ENCODE results near the gene DMRTB1.

Gene DMRTB1

DNA sequence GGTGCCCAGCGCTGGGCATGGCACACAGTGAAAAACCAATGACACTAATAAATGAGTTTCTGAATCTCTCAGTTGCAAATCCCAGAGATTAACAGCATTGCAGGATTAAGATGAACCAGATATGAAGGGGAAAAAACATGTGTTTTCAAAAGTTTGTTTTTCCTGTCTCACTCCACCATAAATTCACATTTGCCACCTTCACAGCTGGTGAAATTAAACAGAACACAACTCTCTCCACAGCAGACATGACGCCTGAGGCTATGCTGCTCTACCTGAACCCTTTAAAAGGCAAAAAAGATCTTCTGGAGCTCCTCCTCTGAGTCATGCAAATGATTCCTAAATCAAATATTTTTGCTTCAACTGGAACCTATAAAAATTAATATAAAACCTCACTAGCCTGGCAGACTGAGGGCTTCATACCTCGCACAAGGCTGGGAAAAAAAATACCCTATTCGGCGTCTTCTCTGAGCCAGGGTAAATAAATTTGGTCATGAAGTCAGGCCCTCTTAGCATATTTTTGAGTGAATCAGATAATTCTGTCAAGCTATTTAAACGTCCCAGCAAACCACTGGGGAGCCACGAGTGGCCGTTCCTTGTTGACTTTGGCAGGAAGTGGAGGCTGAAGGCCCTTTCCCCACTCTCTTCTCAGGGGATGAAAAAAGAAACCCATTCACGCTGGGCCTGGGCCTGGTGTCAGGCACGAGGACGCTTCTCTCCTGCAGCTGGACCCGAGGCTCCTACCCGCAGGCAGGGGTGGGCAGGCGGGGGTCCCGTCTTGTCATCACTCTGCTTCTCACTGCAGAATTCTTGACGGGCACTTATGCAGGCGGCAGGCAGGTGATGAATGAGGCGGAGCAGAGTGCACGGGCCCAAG, 53.0 kb downstream of the DMRTB1 start:
- H3K27ac ChIP-seq (ENCODE audit: low read length, poor library complexity, severe bottlenecking): peak overlapping the region; percentile 11
- H4K8ac ChIP-seq (ENCODE audit: low read length): no peak overlapping the region
- H4K91ac ChIP-seq (ENCODE audit: low read length): no peak overlapping the region
- no peak overlapping the region for H3K23ac ChIP-seq (ENCODE audit: low read length in 2 of 2)
- DNase-seq: no peak
- H3K4ac ChIP-seq (ENCODE audit: low read depth in 1 of 2, low read length in 2 of 2): no peak overlapping the region
- no peaks in the 10 kb centered on the region for H3K79me1 ChIP-seq (replicated peaks; ENCODE audit: low read length, poor library complexity, severe bottlenecking)
- no peak overlapping the region for H2BK15ac ChIP-seq (ENCODE audit: low read depth, poor library complexity, severe bottlenecking)
- no peak overlapping the region for H2AFZ ChIP-seq (ENCODE audit: low read depth, low read length)
- no peak overlapping the region for H2BK5ac ChIP-seq (ENCODE audit: low read depth, low read length, poor library complexity, severe bottlenecking)
- no peak overlapping the region for H3K4me2 ChIP-seq (ENCODE audit: low read length, poor library complexity, severe bottlenecking)
- H2BK120ac ChIP-seq (ENCODE audit: low read depth, low read length): no peak overlapping the region
- H3K36me3 ChIP-seq (ENCODE audit: control insufficient read depth in 1 of 2, insufficient read depth in 2 of 2, low read depth in 1 of 2, low read length in 2 of 2): peaks cover 0 to 51% of the 10 kb centered on the region in 2 experiments
- H3K27me3 ChIP-seq (ENCODE audit: control insufficient read depth in 1 of 2, insufficient read depth in 1 of 2, low read length in 2 of 2): peaks cover 0 to 13% of the 10 kb centered on the region in 2 experiments
- H3K9ac ChIP-seq (ENCODE audit: low read length): no peak overlapping the region
- no peak overlapping the region for H3K4me3 ChIP-seq (ENCODE audit: insufficient read depth in 1 of 2, low read depth in 1 of 2, low read length in 2 of 2)
- no peak overlapping the region for H2BK12ac ChIP-seq (ENCODE audit: low read length in 2 of 2)
- H3K18ac ChIP-seq (ENCODE audit: low read depth in 1 of 2, low read length in 2 of 2): no peak overlapping the region
- H3K4me1 ChIP-seq (ENCODE audit: control insufficient read depth, insufficient read depth, low read depth, low read length): peaks cover 35% of the 10 kb centered on the region
- no peaks in the 10 kb centered on the region for H3K9me3 ChIP-seq (ENCODE audit: control insufficient read depth, low read length)
- H2AK5ac ChIP-seq (ENCODE audit: low read length, severe bottlenecking): no peak overlapping the region
- H3K14ac ChIP-seq (ENCODE audit: low read length in 2 of 2): no peak overlapping the region
- 56% methylated on average over 19 of the region's 19 CpGs for WGBS

DNA sequence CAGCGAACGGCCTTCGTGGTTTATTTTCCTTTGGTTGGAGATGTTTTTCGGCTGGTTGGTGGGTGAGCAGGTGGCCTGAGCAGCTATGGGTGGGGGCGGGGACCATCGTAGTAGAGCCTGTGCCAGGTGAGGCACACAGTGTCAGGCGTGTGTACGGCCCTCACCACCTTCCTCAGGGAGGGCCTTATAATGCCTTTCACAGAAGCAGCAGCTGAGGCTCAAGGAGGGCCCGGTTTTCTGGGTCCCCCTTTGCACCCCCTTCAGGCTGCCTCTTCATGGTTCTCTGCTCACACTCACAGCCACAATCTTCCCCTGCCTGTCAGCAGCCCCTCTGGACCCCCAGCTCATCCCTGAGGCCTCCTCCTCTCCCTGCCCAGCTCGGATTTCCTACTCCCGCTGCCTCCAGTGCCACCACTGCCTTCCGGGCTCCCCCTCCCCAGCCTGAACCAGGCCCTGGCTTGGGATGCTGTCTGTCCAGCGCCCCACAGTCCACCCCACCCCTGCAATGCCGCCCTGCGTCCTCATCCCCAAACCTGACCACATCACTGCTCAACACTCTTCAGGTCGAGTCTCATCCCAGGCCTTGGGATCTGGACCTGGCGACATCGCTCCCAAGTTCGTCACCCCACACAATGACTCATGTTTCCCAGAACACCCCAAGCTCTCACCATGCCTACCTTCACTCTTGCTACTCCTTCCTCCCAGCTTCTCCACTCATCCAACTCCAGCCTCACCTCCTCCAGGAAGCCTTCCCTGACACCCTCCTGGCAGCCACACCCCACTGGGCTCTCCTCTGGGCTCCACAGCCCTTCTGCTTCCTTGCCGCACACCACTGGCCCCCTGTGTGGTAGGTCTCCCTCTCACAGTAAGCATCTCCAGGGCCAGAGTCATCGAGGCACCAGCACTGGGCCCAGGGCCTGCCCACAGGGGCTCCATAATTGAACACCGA, 53.9 kb downstream of the DMRTB1 start:
- H3K23ac ChIP-seq (ENCODE audit: low read length in 2 of 2): no peak overlapping the region
- H3K14ac ChIP-seq (ENCODE audit: low read length in 2 of 2): no peak overlapping the region
- H2BK12ac ChIP-seq (ENCODE audit: low read length in 2 of 2): no peak overlapping the region
- no peak overlapping the region for H2BK15ac ChIP-seq (ENCODE audit: low read depth, poor library complexity, severe bottlenecking)
- no peak overlapping the region for H3K18ac ChIP-seq (ENCODE audit: low read depth in 1 of 2, low read length in 2 of 2)
- H3K4me2 ChIP-seq (ENCODE audit: low read length, poor library complexity, severe bottlenecking): no peak overlapping the region
- no peak overlapping the region for H3K9ac ChIP-seq (ENCODE audit: low read length)
- H3K4ac ChIP-seq (ENCODE audit: low read depth in 1 of 2, low read length in 2 of 2): no peak overlapping the region
- H3K27me3 ChIP-seq (ENCODE audit: control insufficient read depth in 1 of 2, insufficient read depth in 1 of 2, low read length in 2 of 2): peaks cover 0 to 13% of the 10 kb centered on the region in 2 experiments
- no peaks in the 10 kb centered on the region for H3K79me1 ChIP-seq (replicated peaks; ENCODE audit: low read length, poor library complexity, severe bottlenecking)
- H2AK5ac ChIP-seq (ENCODE audit: low read length, severe bottlenecking): no peak overlapping the region
- no peak overlapping the region for H4K8ac ChIP-seq (ENCODE audit: low read length)
- H3K4me1 ChIP-seq (ENCODE audit: control insufficient read depth, insufficient read depth, low read depth, low read length): peaks cover 35% of the 10 kb centered on the region
- no peak for DNase-seq
- H4K91ac ChIP-seq (ENCODE audit: low read length): no peak overlapping the region
- no peak overlapping the region for H3K4me3 ChIP-seq (ENCODE audit: insufficient read depth in 1 of 2, low read depth in 1 of 2, low read length in 2 of 2)
- H3K9me3 ChIP-seq (ENCODE audit: control insufficient read depth, low read length): no peaks in the 10 kb centered on the region
- peaks cover 0 to 51% of the 10 kb centered on the region in 2 experiments for H3K36me3 ChIP-seq (ENCODE audit: control insufficient read depth in 1 of 2, insufficient read depth in 2 of 2, low read depth in 1 of 2, low read length in 2 of 2)
- H3K27ac ChIP-seq (ENCODE audit: low read length, poor library complexity, severe bottlenecking): peak overlapping the region; percentile 11
- no peak overlapping the region for H2AFZ ChIP-seq (ENCODE audit: low read depth, low read length)
- no peak overlapping the region for H2BK120ac ChIP-seq (ENCODE audit: low read depth, low read length)
- H2BK5ac ChIP-seq (ENCODE audit: low read depth, low read length, poor library complexity, severe bottlenecking): no peak overlapping the region
- WGBS: 91% methylated on average over 21 of the region's 22 CpGs

DNA sequence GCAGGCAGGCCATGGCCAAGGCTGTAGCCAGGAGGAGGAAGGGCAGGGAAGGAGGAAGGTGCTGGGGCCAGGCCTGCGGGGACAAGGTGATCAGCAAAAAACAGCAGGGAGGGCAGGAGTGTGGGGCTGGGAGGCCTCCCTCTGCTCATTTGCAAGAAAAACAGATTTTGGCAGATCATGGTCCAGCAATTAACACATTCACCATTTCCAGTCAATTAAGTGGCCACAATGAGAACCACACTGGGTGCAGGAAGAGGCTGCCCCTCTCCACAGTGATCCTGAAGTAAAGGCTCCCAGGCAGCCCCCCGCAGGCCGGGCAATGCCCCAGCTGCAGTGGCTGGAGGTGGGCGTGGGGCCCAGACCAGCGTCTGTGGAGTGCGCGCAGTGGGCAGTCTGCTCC, 54.6 kb downstream of the DMRTB1 start:
- Histone ChIP-seq H2AK5ac (ENCODE audit: low read length, severe bottlenecking) (no peak overlapping the region), H3K4me2 (ENCODE audit: low read length, poor library complexity, severe bottlenecking) (no peak overlapping the region), H2AFZ (ENCODE audit: low read depth, low read length) (no peak overlapping the region), H3K27ac (ENCODE audit: low read length, poor library complexity, severe bottlenecking) (no peak overlapping the region), H4K91ac (ENCODE audit: low read length) (no peak overlapping the region), H3K23ac (ENCODE audit: low read length in 2 of 2) (no peak overlapping the region), H4K8ac (ENCODE audit: low read length) (no peak overlapping the region), H3K14ac (ENCODE audit: low read length in 2 of 2) (no peak overlapping the region), H2BK5ac (ENCODE audit: low read depth, low read length, poor library complexity, severe bottlenecking) (no peak overlapping the region), H3K4me3 (ENCODE audit: insufficient read depth in 1 of 2, low read depth in 1 of 2, low read length in 2 of 2) (no peak overlapping the region), H3K27me3 (ENCODE audit: control insufficient read depth in 1 of 2, insufficient read depth in 1 of 2, low read length in 2 of 2) (peaks cover 0 to 18% of the 10 kb centered on the region in 2 experiments), H3K4ac (ENCODE audit: low read depth in 1 of 2, low read length in 2 of 2) (no peak overlapping the region), H3K79me1 (replicated peaks; ENCODE audit: low read length, poor library complexity, severe bottlenecking) (no peaks in the 10 kb centered on the region), H3K9me3 (ENCODE audit: control insufficient read depth, low read length) (no peaks in the 10 kb centered on the region), H2BK12ac (ENCODE audit: low read length in 2 of 2) (no peak overlapping the region), H3K36me3 (ENCODE audit: control insufficient read depth in 1 of 2, insufficient read depth in 2 of 2, low read depth in 1 of 2, low read length in 2 of 2) (peaks cover 0 to 56% of the 10 kb centered on the region in 2 experiments), H3K9ac (ENCODE audit: low read length) (no peak overlapping the region), H2BK15ac (ENCODE audit: low read depth, poor library complexity, severe bottlenecking) (no peak overlapping the region), H2BK120ac (ENCODE audit: low read depth, low read length) (no peak overlapping the region), H3K18ac (ENCODE audit: low read depth in 1 of 2, low read length in 2 of 2) (no peak overlapping the region), H3K4me1 (ENCODE audit: control insufficient read depth, insufficient read depth, low read depth, low read length) (peaks cover 33% of the 10 kb centered on the region)
- 92% methylated on average over 6 of the region's 7 CpGs for WGBS
- DNase-seq: no peak

DNA sequence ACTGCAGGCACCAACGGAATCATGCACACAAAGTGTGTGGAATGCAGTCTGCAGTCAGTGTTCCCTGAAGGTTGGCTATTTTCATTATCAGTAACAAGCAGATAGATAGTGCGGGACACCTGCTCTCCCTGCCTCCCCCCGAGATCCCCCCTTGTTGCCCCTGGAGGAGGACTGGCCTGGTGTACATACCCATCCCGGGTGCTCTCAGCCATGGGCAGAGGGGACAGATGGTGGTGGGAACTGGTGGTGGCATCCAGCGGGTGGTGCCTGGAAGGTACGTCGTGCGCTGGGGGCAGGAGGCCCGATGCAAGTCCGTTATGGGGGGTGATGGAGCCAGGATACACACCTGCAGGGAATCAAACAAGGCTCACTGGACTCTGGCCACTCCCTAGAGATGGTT, 55.2 kb downstream of the DMRTB1 start:
- DNase-seq: no peak
- WGBS: 91% methylated on average over 10 of the region's 10 CpGs
- Histone ChIP-seq H3K4me1 (ENCODE audit: control insufficient read depth, insufficient read depth, low read depth, low read length) (peaks cover 27% of the 10 kb centered on the region), H4K8ac (ENCODE audit: low read length) (no peak overlapping the region), H2BK15ac (ENCODE audit: low read depth, poor library complexity, severe bottlenecking) (no peak overlapping the region), H3K36me3 (ENCODE audit: control insufficient read depth in 1 of 2, insufficient read depth in 2 of 2, low read depth in 1 of 2, low read length in 2 of 2) (peaks cover 0 to 58% of the 10 kb centered on the region in 2 experiments), H3K14ac (ENCODE audit: low read length in 2 of 2) (no peak overlapping the region), H3K18ac (ENCODE audit: low read depth in 1 of 2, low read length in 2 of 2) (no peak overlapping the region), H2AK5ac (ENCODE audit: low read length, severe bottlenecking) (no peak overlapping the region), H3K9ac (ENCODE audit: low read length) (no peak overlapping the region), H3K9me3 (ENCODE audit: control insufficient read depth, low read length) (no peaks in the 10 kb centered on the region), H2BK5ac (ENCODE audit: low read depth, low read length, poor library complexity, severe bottlenecking) (no peak overlapping the region), H3K79me1 (replicated peaks; ENCODE audit: low read length, poor library complexity, severe bottlenecking) (no peaks in the 10 kb centered on the region), H3K4me2 (ENCODE audit: low read length, poor library complexity, severe bottlenecking) (no peak overlapping the region), H3K27ac (ENCODE audit: low read length, poor library complexity, severe bottlenecking) (no peak overlapping the region), H3K27me3 (ENCODE audit: control insufficient read depth in 1 of 2, insufficient read depth in 1 of 2, low read length in 2 of 2) (peaks cover 0 to 22% of the 10 kb centered on the region in 2 experiments), H2BK12ac (ENCODE audit: low read length in 2 of 2) (no peak overlapping the region), H4K91ac (ENCODE audit: low read length) (no peak overlapping the region), H3K4ac (ENCODE audit: low read depth in 1 of 2, low read length in 2 of 2) (no peak overlapping the region), H2BK120ac (ENCODE audit: low read depth, low read length) (no peak overlapping the region), H3K4me3 (ENCODE audit: insufficient read depth in 1 of 2, low read depth in 1 of 2, low read length in 2 of 2) (no peak overlapping the region), H2AFZ (ENCODE audit: low read depth, low read length) (no peak overlapping the region), H3K23ac (ENCODE audit: low read length in 2 of 2) (no peak overlapping the region)
